SK-N-MC (cell line): ENCODE results near the gene GPX8.

Source experiments
- DNase-seq: peaks from one replicate; pipeline ENCODE4 v3.0.0-alpha.2; 2011; ENCODE audit warnings: low read depth, low spot score
- H3K27ac ChIP-seq: fragments of 200-600 bp; sonication (generic); 2 replicates; pipeline ENCODE4 v1.5.1; 2016; ENCODE audit warnings: mixed run types
- H3K36me3 ChIP-seq: fragments of 200-600 bp; sonication (generic); 2 replicates; pipeline ENCODE4 v1.6.1; 2017; ENCODE audit warnings: antibody characterized with exemption, low read length, mixed read lengths; ENCODE audit not compliant: insufficient read depth
- H3K4me3 ChIP-seq: fragments of 200-600 bp; sonication (generic); 2 replicates; pipeline ENCODE4 v1.5.1; 2016
- H3K9ac ChIP-seq: fragments of 200-600 bp; sonication (generic); 2 replicates; pipeline ENCODE4 v1.8.0; 2017; ENCODE audit warnings: mixed run types, mixed read lengths; ENCODE audit not compliant: insufficient read length
- H3K9me3 ChIP-seq: fragments of 200-600 bp; sonication (generic); 2 replicates; pipeline ENCODE4 v1.6.1; 2017; ENCODE audit warnings: low read depth, mild to moderate bottlenecking, antibody characterized with exemption, low read length, moderate library complexity, mixed read lengths
- EZH2 ChIP-seq: fragments of 200-600 bp; sonication (generic); IDR thresholded peaks from one replicate; pipeline ENCODE4 v1.6.1; 2017; ENCODE audit warnings: antibody characterized with exemption
- FOXP2 ChIP-seq: optimal IDR thresholded peaks from 2 replicates; pipeline ENCODE3; 2011; ENCODE audit warnings: mild to moderate bottlenecking, moderate library complexity; ENCODE audit not compliant: insufficient read depth; ENCODE audit errors: extremely low read length, control extremely low read depth
- POLR2AphosphoS5 ChIP-seq: IDR thresholded peaks from 2 replicates; pipeline ENCODE4 v1.6.1; 2012; ENCODE audit warnings: mild to moderate bottlenecking, low read depth, low read length, borderline replicate concordance

Gene GPX8

GRCh38 chr5:55141945-55142690, 17.9 kb upstream of the GPX8 start:
- TF ChIP-seq FOXP2, result no peak
- TF ChIP-seq POLR2AphosphoS5, result no peak
- TF ChIP-seq EZH2, result no peak
- Histone ChIP-seq H3K9ac (no peak overlapping the region), H3K9me3 (no peaks in the 10 kb centered on the region), H3K4me3 (no peak overlapping the region), H3K36me3 (no peaks in the 10 kb centered on the region), H3K27ac (no peak overlapping the region)
- DNase-seq, result no peak

GRCh38 chr5:55143624-55144023, 16.3 kb upstream of the GPX8 start:
- no peaks in the 10 kb centered on the region for H3K36me3 ChIP-seq
- no peaks in the 10 kb centered on the region for H3K9me3 ChIP-seq
- no peak overlapping the region for H3K27ac ChIP-seq
- H3K4me3 ChIP-seq, result no peak overlapping the region
- no peak for TF ChIP-seq EZH2
- no peak for TF ChIP-seq POLR2AphosphoS5
- no peak for TF ChIP-seq FOXP2
- no peak for DNase-seq
- H3K9ac ChIP-seq, result no peak overlapping the region

- H3K9me3 ChIP-seq, result no peaks in the 10 kb centered on the region
- TF ChIP-seq FOXP2 (no peak), EZH2 (no peak), POLR2AphosphoS5 (no peak)
- H3K9ac ChIP-seq, result no peak overlapping the region
- H3K36me3 ChIP-seq, result no peaks in the 10 kb centered on the region
- peak overlapping the region; percentile 51 for H3K4me3 ChIP-seq
- H3K27ac ChIP-seq, result no peak overlapping the region
- DNase-seq, result no peak
Observed at GRCh38 chr5:55146080-55146479, 13.9 kb upstream of the GPX8 start.

- Histone ChIP-seq H3K27ac (no peak overlapping the region), H3K4me3 (peak overlapping the region; percentile 51), H3K36me3 (no peaks in the 10 kb centered on the region), H3K9me3 (no peaks in the 10 kb centered on the region), H3K9ac (no peak overlapping the region)
- DNase-seq, result peak; percentile 88
- no peak for TF ChIP-seq FOXP2
- TF ChIP-seq EZH2, result no peak
- TF ChIP-seq POLR2AphosphoS5, result no peak
Observed at GRCh38 chr5:55146543-55147151, 13.3 kb upstream of the GPX8 start.

GRCh38 chr5:55149308-55149795, 10.6 kb upstream of the GPX8 start:
- H3K27ac ChIP-seq, result no peak overlapping the region
- no peaks in the 10 kb centered on the region for H3K9me3 ChIP-seq
- TF ChIP-seq POLR2AphosphoS5, result no peak
- no peak for TF ChIP-seq FOXP2
- no peak for TF ChIP-seq EZH2
- no peak for DNase-seq
- H3K9ac ChIP-seq, result no peak overlapping the region
- no peak overlapping the region for H3K4me3 ChIP-seq
- H3K36me3 ChIP-seq, result no peaks in the 10 kb centered on the region

- H3K27ac ChIP-seq, result no peak overlapping the region
- TF ChIP-seq FOXP2 (no peak), EZH2 (no peak), POLR2AphosphoS5 (no peak)
- H3K9me3 ChIP-seq, result no peaks in the 10 kb centered on the region
- no peak for DNase-seq
- no peak overlapping the region for H3K9ac ChIP-seq
- H3K36me3 ChIP-seq, result no peaks in the 10 kb centered on the region
- H3K4me3 ChIP-seq, result no peak overlapping the region
Observed at GRCh38 chr5:55151923-55152842, 7.8 kb upstream of the GPX8 start.

GRCh38 chr5:55154873-55155272, 5.1 kb upstream of the GPX8 start:
- DNase-seq, result no peak
- Histone ChIP-seq H3K9ac (no peak overlapping the region), H3K27ac (no peak overlapping the region), H3K4me3 (no peak overlapping the region), H3K9me3 (no peaks in the 10 kb centered on the region), H3K36me3 (no peaks in the 10 kb centered on the region)
- TF ChIP-seq EZH2 (no peak), POLR2AphosphoS5 (no peak), FOXP2 (no peak)

GRCh38 chr5:55160493-55161209, 680 bp downstream of the GPX8 start:
- peak overlapping the region; percentile 93 for H3K27ac ChIP-seq
- peaks cover 42% of the 10 kb centered on the region for H3K36me3 ChIP-seq
- no peaks in the 10 kb centered on the region for H3K9me3 ChIP-seq
- H3K4me3 ChIP-seq, result peak overlapping the region; percentile 77
- TF ChIP-seq POLR2AphosphoS5 (peak; percentile 87), FOXP2 (no peak)
- DNase-seq, result peak; percentile 82
- peak overlapping the region; percentile 94 for H3K9ac ChIP-seq
